HG02588 (cell line): ENCODE data around the gene MORF4L1.
A peak's percentile ranks its signal among the peaks of the same experiment; 100 is the strongest.
"Not testable (repeated sequence)": the region's sequence is repeated elsewhere in the genome, so short reads cannot be mapped to it uniquely, and the experiment has no call there.

Experiments used
- ATAC-seq: cut with Tn5 transposase; IDR thresholded peaks from one replicate; pipeline ENCODE4 v1.9.1; 2021; ENCODE audit warnings: mild to moderate bottlenecking, moderate library complexity; ENCODE audit not compliant: unreplicated experiment

The MORF4L1 gene

GRCh38 chr15:78855746-78856145 lies 16.9 kb upstream of the MORF4L1 start:
- ATAC-seq = no peak

GRCh38 chr15:78859971-78860719 lies 12.5 kb upstream of the MORF4L1 start:
- ATAC-seq = peak; percentile 57

- not testable (repeated sequence) for ATAC-seq
These were observed 7.1 kb upstream of the MORF4L1 start for GRCh38 chr15:78865585-78865984.

- not testable (repeated sequence) for ATAC-seq
These were observed 6.7 kb upstream of the MORF4L1 start for GRCh38 chr15:78866031-78866430.

- ATAC-seq = no peak
These were observed 5.9 kb upstream of the MORF4L1 start for GRCh38 chr15:78866803-78867202.

GRCh38 chr15:78868366-78868765 lies 4.3 kb upstream of the MORF4L1 start:
- ATAC-seq = no peak

GRCh38 chr15:78871483-78872127 lies 1.1 kb upstream of the MORF4L1 start:
- ATAC-seq = not testable (repeated sequence)

- ATAC-seq = peak; percentile 64
These were observed 492 bp downstream of the MORF4L1 start for GRCh38 chr15:78872972-78873792.

GRCh38 chr15:78873793-78874765 lies 1.4 kb downstream of the MORF4L1 start:
- no peak for ATAC-seq

GRCh38 chr15:78875107-78875914 lies 2.6 kb downstream of the MORF4L1 start:
- no peak for ATAC-seq

GRCh38 chr15:78876954-78877353 lies 4.3 kb downstream of the MORF4L1 start:
- not testable (repeated sequence) for ATAC-seq

GRCh38 chr15:78878356-78878755 lies 5.7 kb downstream of the MORF4L1 start:
- no peak for ATAC-seq

- no peak for ATAC-seq
These were observed 7.0 kb downstream of the MORF4L1 start for GRCh38 chr15:78879517-78880241.

- no peak for ATAC-seq
These were observed 7.5 kb downstream of the MORF4L1 start for GRCh38 chr15:78880242-78880533.

- no peak for ATAC-seq
These were observed 8.1 kb downstream of the MORF4L1 start for GRCh38 chr15:78880813-78881212.

- no peak for ATAC-seq
These were observed 9.0 kb downstream of the MORF4L1 start for GRCh38 chr15:78881681-78882080.

GRCh38 chr15:78889000-78889399 lies 16.3 kb downstream of the MORF4L1 start:
- no peak for ATAC-seq

- ATAC-seq = no peak
These were observed 20.8 kb downstream of the MORF4L1 start for GRCh38 chr15:78893538-78893937.

- ATAC-seq = no peak
These were observed 22.8 kb downstream of the MORF4L1 start for GRCh38 chr15:78895471-78895870.
